ENCODE measurements around the gene INO80.
"Not testable (repeated sequence)": the region's sequence is repeated elsewhere in the genome, so short reads cannot be mapped to it uniquely, and the experiment has no call there.

Gene INO80

GRCh38 chr15:40957041-40957555 lies 159.0 kb downstream of the INO80 start:
- no peak for DNase-seq (ENCODE audit: extremely low read depth, insufficient read length)
- no peaks in the 10 kb centered on the region; the same call in 1 of the 2 replicates for H3K36me3 ChIP-seq (ENCODE audit: control insufficient read depth, insufficient read depth, low read length)
- no peak for TF ChIP-seq CTCF (IDR thresholded peaks at IDR 0.05; ENCODE audit: insufficient read depth, low read length, poor library complexity, severe bottlenecking)
- H3K4me3 ChIP-seq (replicated peaks; ENCODE audit: low read depth, low read length), result no peak overlapping the region
- no peaks in the 10 kb centered on the region for H3K27me3 ChIP-seq (replicated peaks; ENCODE audit: control insufficient read depth, insufficient read depth, low read length)

- Histone ChIP-seq H3K4me3 (replicated peaks; ENCODE audit: low read depth, low read length) (no peak overlapping the region), H3K36me3 (ENCODE audit: control insufficient read depth, insufficient read depth, low read length) (no peaks in the 10 kb centered on the region; the same call in 1 of the 2 replicates), H3K27me3 (replicated peaks; ENCODE audit: control insufficient read depth, insufficient read depth, low read length) (no peaks in the 10 kb centered on the region)
- no peak for DNase-seq (ENCODE audit: extremely low read depth, insufficient read length)
- no peak for TF ChIP-seq CTCF (IDR thresholded peaks at IDR 0.05; ENCODE audit: insufficient read depth, low read length, poor library complexity, severe bottlenecking)
Measured at GRCh38 chr15:40956541-40956982, 159.5 kb downstream of the INO80 start.

- DNase-seq (ENCODE audit: extremely low read depth, insufficient read length), result no peak
- no peak for TF ChIP-seq CTCF (IDR thresholded peaks at IDR 0.05; ENCODE audit: insufficient read depth, low read length, poor library complexity, severe bottlenecking)
- H3K27me3 ChIP-seq (replicated peaks; ENCODE audit: control insufficient read depth, insufficient read depth, low read length), result no peaks in the 10 kb centered on the region
- no peaks in the 10 kb centered on the region; the same call in 1 of the 2 replicates for H3K36me3 ChIP-seq (ENCODE audit: control insufficient read depth, insufficient read depth, low read length)
- H3K4me3 ChIP-seq (replicated peaks; ENCODE audit: low read depth, low read length), result no peak overlapping the region
Measured at GRCh38 chr15:40955930-40956540, 160.0 kb downstream of the INO80 start.

GRCh38 chr15:40955141-40955903 lies 160.8 kb downstream of the INO80 start:
- Histone ChIP-seq H3K36me3 (ENCODE audit: control insufficient read depth, insufficient read depth, low read length) (no peaks in the 10 kb centered on the region; the same call in 1 of the 2 replicates), H3K27me3 (replicated peaks; ENCODE audit: control insufficient read depth, insufficient read depth, low read length) (no peaks in the 10 kb centered on the region), H3K4me3 (replicated peaks; ENCODE audit: low read depth, low read length) (no peak overlapping the region)
- no peak for TF ChIP-seq CTCF (IDR thresholded peaks at IDR 0.05; ENCODE audit: insufficient read depth, low read length, poor library complexity, severe bottlenecking)
- no peak for DNase-seq (ENCODE audit: extremely low read depth, insufficient read length)

GRCh38 chr15:40954158-40954848 lies 161.8 kb downstream of the INO80 start:
- peak overlapping the region; percentile 76 for H3K4me3 ChIP-seq (replicated peaks; ENCODE audit: low read depth, low read length)
- H3K36me3 ChIP-seq (ENCODE audit: control insufficient read depth, insufficient read depth, low read length); H3K27me3 ChIP-seq (replicated peaks; ENCODE audit: control insufficient read depth, insufficient read depth, low read length); DNase-seq (ENCODE audit: extremely low read depth, insufficient read length): not testable (repeated sequence)

- no peak for DNase-seq (ENCODE audit: extremely low read depth, insufficient read length)
- H3K27me3 ChIP-seq (replicated peaks; ENCODE audit: control insufficient read depth, insufficient read depth, low read length), result no peaks in the 10 kb centered on the region
- TF ChIP-seq CTCF (IDR thresholded peaks at IDR 0.05; ENCODE audit: insufficient read depth, low read length, poor library complexity, severe bottlenecking), result no peak
- H3K36me3 ChIP-seq (ENCODE audit: control insufficient read depth, insufficient read depth, low read length), result no peaks in the 10 kb centered on the region; the same call in 1 of the 2 replicates
- peak overlapping the region; percentile 76 for H3K4me3 ChIP-seq (replicated peaks; ENCODE audit: low read depth, low read length)
Measured at GRCh38 chr15:40953713-40954074, 162.4 kb downstream of the INO80 start.

Data from GM06990 (cell line).